NCI-H187 treated with DMSO at 0.1 percent for 48 hours (cell line): ENCODE measurements around the gene GRM1.

Experiments used
- DNase-seq: peaks from one replicate; lab custom pipeline; 2025; lab: John Stamatoyannopoulos, UW

GRM1 gene

DNA sequence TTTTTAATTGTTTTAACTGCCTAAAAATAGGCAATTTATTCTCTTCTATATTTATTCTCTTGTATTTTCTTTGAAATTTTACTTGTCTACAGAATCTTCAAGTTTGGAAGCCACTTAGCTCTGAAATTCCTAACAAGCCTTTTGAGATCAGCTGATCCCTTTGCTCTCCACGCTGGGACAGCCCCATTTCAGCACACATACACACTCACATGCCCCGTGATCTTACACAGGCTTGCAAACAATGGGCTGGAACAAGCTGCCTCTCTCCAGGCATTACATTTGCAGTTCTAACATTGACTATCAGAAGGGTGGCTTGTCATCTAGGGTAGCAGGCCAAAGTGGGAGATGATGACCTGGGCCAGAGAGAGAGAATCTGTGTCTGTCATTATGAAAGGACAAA lies 452.7 kb downstream of the GRM1 start:
- no peak for DNase-seq

DNA sequence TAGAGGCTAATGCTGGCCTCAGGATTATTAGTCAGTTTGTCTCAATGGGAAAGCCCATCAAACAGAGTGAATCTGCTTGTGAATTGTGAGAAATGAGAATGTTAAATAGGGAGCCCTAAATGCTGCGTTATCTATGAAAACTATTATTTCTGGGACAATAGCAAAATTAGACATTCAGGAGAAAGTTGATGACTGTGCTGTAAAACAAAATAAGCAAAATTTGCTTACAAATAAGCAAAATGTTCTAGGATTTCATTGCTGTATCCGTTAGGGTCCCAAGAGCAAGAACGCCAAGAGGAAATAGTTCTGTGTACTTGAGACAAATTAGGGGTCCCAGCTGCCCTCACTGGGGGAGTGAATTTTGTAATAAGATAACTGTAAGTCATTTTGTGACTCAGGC lies 455.5 kb downstream of the GRM1 start:
- no peak for DNase-seq
